ENCODE data around the gene BAG5.
"Not testable (repeated sequence)": the region's sequence is repeated elsewhere in the genome, so short reads cannot be mapped to it uniquely, and the experiment has no call there.

The BAG5 gene

GRCh38 chr14:103562429-103563225, at the start of gene BAG5, which contains the start of gene COA8:
BAG5 (minus strand) TSS chr14:103562657; CDS start chr14:103561164, 1,493 bp downstream.
COA8 (plus strand) TSS chr14:103562960; CDS start chr14:103563002, 42 bp downstream.
- Histone ChIP-seq H3K4me1 (ENCODE audit: insufficient read depth, low read length) (no peaks in the 10 kb centered on the region; the same call in 1 of the 2 replicates), H3K9ac (ENCODE audit: low read depth, low read length) (peak within 1 kb of the TSS; percentile 98), H3K36me3 (ENCODE audit: insufficient read depth, low read length) (no peaks in the 10 kb centered on the region; the same call in 1 of the 2 replicates)

GRCh38 chr14:103611215-103611614, 48.8 kb upstream of the BAG5 start:
- no peaks in the 10 kb centered on the region for H3K36me3 ChIP-seq (ENCODE audit: insufficient read depth, low read length)
- H3K9me3 ChIP-seq (ENCODE audit: control insufficient read depth, insufficient read depth, low read length), result peaks cover 5% of the 10 kb centered on the region; the same call in 1 of the 2 replicates
- H3K4me1 ChIP-seq (ENCODE audit: insufficient read depth, low read length), result no peaks in the 10 kb centered on the region
- no peak overlapping the region for H3K9ac ChIP-seq (ENCODE audit: low read depth, low read length)

More at GRCh38 chr14:103562429-103563225, at the start of gene BAG5, which contains the start of gene COA8:
- no peaks in the 10 kb centered on the region for H3K9me3 ChIP-seq (ENCODE audit: control insufficient read depth, insufficient read depth, low read length)

GRCh38 chr14:103609081-103609480, 46.6 kb upstream of the BAG5 start:
- not testable (repeated sequence) for H3K4me1 ChIP-seq (ENCODE audit: insufficient read depth, low read length); H3K9me3 ChIP-seq (ENCODE audit: control insufficient read depth, insufficient read depth, low read length); H3K36me3 ChIP-seq (ENCODE audit: insufficient read depth, low read length); H3K9ac ChIP-seq (ENCODE audit: low read depth, low read length)

- peaks cover 5% of the 10 kb centered on the region; the same call in 1 of the 2 replicates for H3K9me3 ChIP-seq (ENCODE audit: control insufficient read depth, insufficient read depth, low read length)
- H3K4me1 ChIP-seq (ENCODE audit: insufficient read depth, low read length), result no peaks in the 10 kb centered on the region
- H3K9ac ChIP-seq (ENCODE audit: low read depth, low read length), result no peak overlapping the region
- H3K36me3 ChIP-seq (ENCODE audit: insufficient read depth, low read length), result no peaks in the 10 kb centered on the region
Observed at GRCh38 chr14:103607822-103608221, 45.4 kb upstream of the BAG5 start.

GRCh38 chr14:103606963-103607668, 44.7 kb upstream of the BAG5 start:
- H3K4me1 ChIP-seq (ENCODE audit: insufficient read depth, low read length), result no peaks in the 10 kb centered on the region
- H3K9ac ChIP-seq (ENCODE audit: low read depth, low read length), result no peak overlapping the region
- H3K9me3 ChIP-seq (ENCODE audit: control insufficient read depth, insufficient read depth, low read length), result peaks cover 5% of the 10 kb centered on the region; the same call in 1 of the 2 replicates
- H3K36me3 ChIP-seq (ENCODE audit: insufficient read depth, low read length), result no peaks in the 10 kb centered on the region

GRCh38 chr14:103604620-103605019, 42.2 kb upstream of the BAG5 start:
- Histone ChIP-seq H3K9ac (ENCODE audit: low read depth, low read length) (no peak overlapping the region), H3K9me3 (ENCODE audit: control insufficient read depth, insufficient read depth, low read length) (no peaks in the 10 kb centered on the region), H3K36me3 (ENCODE audit: insufficient read depth, low read length) (no peaks in the 10 kb centered on the region), H3K4me1 (ENCODE audit: insufficient read depth, low read length) (no peaks in the 10 kb centered on the region)

GRCh38 chr14:103600503-103600902, 38.0 kb upstream of the BAG5 start:
- H3K9ac ChIP-seq (ENCODE audit: low read depth, low read length), result no peak overlapping the region
- no peaks in the 10 kb centered on the region for H3K36me3 ChIP-seq (ENCODE audit: insufficient read depth, low read length)
- H3K4me1 ChIP-seq (ENCODE audit: insufficient read depth, low read length), result no peaks in the 10 kb centered on the region; the same call in 1 of the 2 replicates
- H3K9me3 ChIP-seq (ENCODE audit: control insufficient read depth, insufficient read depth, low read length), result no peaks in the 10 kb centered on the region

GRCh38 chr14:103597623-103598377, 35.3 kb upstream of the BAG5 start:
- Histone ChIP-seq H3K9me3 (ENCODE audit: control insufficient read depth, insufficient read depth, low read length) (no peaks in the 10 kb centered on the region), H3K4me1 (ENCODE audit: insufficient read depth, low read length) (no peaks in the 10 kb centered on the region; the same call in 1 of the 2 replicates), H3K36me3 (ENCODE audit: insufficient read depth, low read length) (no peaks in the 10 kb centered on the region), H3K9ac (ENCODE audit: low read depth, low read length) (no peak overlapping the region)

- H3K9me3 ChIP-seq (ENCODE audit: control insufficient read depth, insufficient read depth, low read length), result no peaks in the 10 kb centered on the region
- no peaks in the 10 kb centered on the region; the same call in none of the 2 replicates for H3K36me3 ChIP-seq (ENCODE audit: insufficient read depth, low read length)
- H3K4me1 ChIP-seq (ENCODE audit: insufficient read depth, low read length), result peaks cover 6% of the 10 kb centered on the region; the same call in 1 of the 2 replicates
- no peak overlapping the region for H3K9ac ChIP-seq (ENCODE audit: low read depth, low read length)
Observed at GRCh38 chr14:103594265-103594664, 31.8 kb upstream of the BAG5 start.

- H3K4me1 ChIP-seq (ENCODE audit: insufficient read depth, low read length), result peaks cover 6% of the 10 kb centered on the region; the same call in 1 of the 2 replicates
- no peak overlapping the region for H3K9ac ChIP-seq (ENCODE audit: low read depth, low read length)
- H3K36me3 ChIP-seq (ENCODE audit: insufficient read depth, low read length), result no peaks in the 10 kb centered on the region; the same call in none of the 2 replicates
- H3K9me3 ChIP-seq (ENCODE audit: control insufficient read depth, insufficient read depth, low read length), result no peaks in the 10 kb centered on the region
Observed at GRCh38 chr14:103593577-103593976, 31.1 kb upstream of the BAG5 start.

- Histone ChIP-seq H3K9me3 (ENCODE audit: control insufficient read depth, insufficient read depth, low read length) (no peaks in the 10 kb centered on the region), H3K4me1 (ENCODE audit: insufficient read depth, low read length) (no peaks in the 10 kb centered on the region), H3K36me3 (ENCODE audit: insufficient read depth, low read length) (no peaks in the 10 kb centered on the region), H3K9ac (ENCODE audit: low read depth, low read length) (no peak overlapping the region)
Observed at GRCh38 chr14:103584326-103584915, 22.0 kb upstream of the BAG5 start.

GRCh38 chr14:103581954-103582703, 19.7 kb upstream of the BAG5 start:
- H3K9ac ChIP-seq (ENCODE audit: low read depth, low read length), result no peak overlapping the region
- no peaks in the 10 kb centered on the region for H3K4me1 ChIP-seq (ENCODE audit: insufficient read depth, low read length)
- peaks cover 6% of the 10 kb centered on the region; the same call in 1 of the 2 replicates for H3K36me3 ChIP-seq (ENCODE audit: insufficient read depth, low read length)
- no peaks in the 10 kb centered on the region for H3K9me3 ChIP-seq (ENCODE audit: control insufficient read depth, insufficient read depth, low read length)

- H3K9ac ChIP-seq (ENCODE audit: low read depth, low read length), result no peak overlapping the region
- no peaks in the 10 kb centered on the region for H3K9me3 ChIP-seq (ENCODE audit: control insufficient read depth, insufficient read depth, low read length)
- peaks cover 6% of the 10 kb centered on the region; the same call in 1 of the 2 replicates for H3K36me3 ChIP-seq (ENCODE audit: insufficient read depth, low read length)
- H3K4me1 ChIP-seq (ENCODE audit: insufficient read depth, low read length), result no peaks in the 10 kb centered on the region
Observed at GRCh38 chr14:103581206-103581605, 18.7 kb upstream of the BAG5 start.

Data from ES-I3 (cell line).